GM21825 (cell line): ENCODE measurements around the gene DGKQ.
"Not testable (repeated sequence)": the region's sequence is repeated elsewhere in the genome, so short reads cannot be mapped to it uniquely, and the experiment has no call there.

Experiments
- ATAC-seq: cut with Tn5 transposase; IDR thresholded peaks from one replicate; pipeline ENCODE4 v1.9.1; 2021; ENCODE audit warnings: mild to moderate bottlenecking, moderate library complexity; ENCODE audit not compliant: unreplicated experiment

The DGKQ gene

DNA sequence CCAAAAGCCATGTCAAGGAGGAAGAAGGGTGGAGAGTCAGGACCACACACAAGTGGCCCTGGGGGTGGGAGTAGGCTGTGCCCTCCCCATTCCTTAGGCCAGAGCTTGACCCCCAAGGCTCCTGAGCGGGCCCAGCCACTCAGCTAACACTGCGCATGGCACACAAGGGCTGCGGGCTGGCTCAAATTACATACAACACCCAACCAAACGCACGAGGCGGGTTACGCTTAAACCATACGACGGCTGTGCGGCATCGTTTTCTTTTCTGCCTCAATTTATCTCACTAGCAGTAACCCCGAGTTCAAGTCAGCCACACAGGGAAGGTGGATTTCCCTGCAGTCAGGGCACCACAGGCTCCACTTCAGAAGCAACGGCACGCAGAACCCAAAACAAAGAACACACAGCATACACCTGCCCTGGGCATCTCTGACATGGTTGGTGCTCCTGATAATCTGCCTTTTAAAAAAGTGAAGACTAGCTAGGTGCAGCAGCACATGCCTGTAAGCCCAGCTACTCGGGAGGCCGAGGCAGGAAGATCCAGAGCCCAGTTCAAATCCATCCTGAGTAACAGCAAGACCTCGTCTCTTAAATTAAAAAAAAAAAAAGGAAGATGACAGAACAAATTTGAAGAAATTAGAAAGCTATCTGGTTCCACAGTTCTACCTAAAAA, 44.1 kb downstream of the DGKQ start:
- no peak for ATAC-seq

- not testable (repeated sequence) for ATAC-seq
Observed at GRCh38 chr4:927566-927965, 45.8 kb downstream of the DGKQ start.

DNA sequence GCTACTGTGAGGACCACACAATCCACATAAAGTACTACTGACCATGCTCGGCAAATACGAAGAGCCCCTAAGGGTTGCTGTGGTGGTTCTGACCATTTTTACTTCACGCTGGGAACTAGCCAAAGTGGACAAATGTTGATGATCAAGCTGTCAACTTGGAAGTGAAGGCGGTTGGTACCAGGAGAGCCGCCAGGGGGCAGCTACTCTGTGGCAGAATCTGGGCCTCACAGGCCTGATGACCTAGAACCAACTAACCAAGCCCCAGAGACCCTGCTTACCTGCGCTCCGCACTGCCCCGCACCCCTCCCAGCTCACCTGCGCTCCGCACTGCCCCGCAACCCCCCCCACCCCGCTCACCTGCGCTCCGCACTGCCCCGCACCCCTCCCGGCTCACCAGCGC, 46.8 kb downstream of the DGKQ start:
- no peak for ATAC-seq

GRCh38 chr4:925771-926500, 47.4 kb downstream of the DGKQ start:
- no peak for ATAC-seq

- no peak for ATAC-seq
Observed at GRCh38 chr4:925171-925570, 48.2 kb downstream of the DGKQ start.

GRCh38 chr4:924107-925096, 49.0 kb downstream of the DGKQ start:
- ATAC-seq, result peak; percentile 40

GRCh38 chr4:921830-922331, 51.5 kb downstream of the DGKQ start:
- ATAC-seq, result peak; percentile 49

GRCh38 chr4:919004-919680, 54.2 kb downstream of the DGKQ start:
- not testable (repeated sequence) for ATAC-seq

- not testable (repeated sequence) for ATAC-seq
Observed at GRCh38 chr4:918591-918990, 54.8 kb downstream of the DGKQ start.

GRCh38 chr4:917992-918391, 55.4 kb downstream of the DGKQ start:
- ATAC-seq, result no peak

DNA sequence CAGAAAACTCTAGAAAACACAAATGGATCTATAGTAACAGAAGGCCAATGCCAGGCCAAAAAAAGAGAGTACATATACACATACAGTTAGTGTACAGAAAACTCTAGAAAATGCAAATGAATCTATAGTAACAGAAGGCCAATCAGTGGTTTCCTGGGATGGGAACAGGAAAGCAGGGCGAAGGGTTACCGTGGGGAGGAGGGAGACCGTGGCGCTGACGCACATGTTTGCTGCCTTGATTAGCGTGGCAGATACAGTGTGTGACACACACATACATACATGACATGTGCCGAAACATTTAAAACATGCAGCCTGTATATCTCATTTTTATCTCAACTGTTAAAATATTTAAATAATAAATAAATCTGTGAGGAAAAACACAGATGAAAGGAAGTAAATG, 55.9 kb downstream of the DGKQ start:
- ATAC-seq, result no peak

DNA sequence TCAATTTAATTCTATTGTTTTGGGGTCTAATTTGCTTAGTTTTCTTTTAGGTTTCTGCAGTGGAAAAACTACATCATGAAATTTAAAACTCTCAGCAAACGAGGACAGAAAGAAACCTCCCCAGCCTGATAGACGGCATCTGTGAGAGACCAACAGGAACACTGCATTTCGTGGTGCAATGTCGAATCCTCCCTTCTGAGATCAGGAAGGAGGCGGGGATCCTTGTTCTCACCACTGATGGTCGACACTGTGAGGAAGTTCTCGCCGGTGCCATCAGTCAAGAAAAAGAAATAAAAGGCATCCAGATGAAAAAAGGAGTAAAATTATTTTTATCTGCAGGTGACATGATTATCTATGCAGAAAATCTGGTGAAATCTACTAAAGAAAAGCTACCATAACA, 57.8 kb downstream of the DGKQ start:
- ATAC-seq, result no peak

DNA sequence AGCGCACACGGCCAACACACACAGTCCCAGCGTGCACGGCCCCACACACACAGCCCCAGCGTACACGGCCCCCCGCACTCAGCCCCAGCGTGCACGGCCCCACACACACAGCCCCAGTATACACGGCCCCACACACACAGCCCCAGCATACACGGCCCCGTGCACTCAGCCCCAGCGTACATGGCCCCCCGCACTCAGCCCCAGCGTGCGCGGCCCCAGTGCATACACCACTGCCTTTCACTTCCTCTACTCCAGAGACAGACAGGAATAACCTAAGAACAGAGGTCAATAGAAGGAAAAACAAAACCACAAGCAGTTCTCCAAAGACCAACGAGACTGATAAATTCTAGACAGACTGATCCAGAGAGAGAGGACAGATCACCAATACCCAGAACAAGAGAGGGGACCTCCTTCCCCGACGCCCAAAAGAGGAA, 58.3 kb downstream of the DGKQ start:
- no peak for ATAC-seq

DNA sequence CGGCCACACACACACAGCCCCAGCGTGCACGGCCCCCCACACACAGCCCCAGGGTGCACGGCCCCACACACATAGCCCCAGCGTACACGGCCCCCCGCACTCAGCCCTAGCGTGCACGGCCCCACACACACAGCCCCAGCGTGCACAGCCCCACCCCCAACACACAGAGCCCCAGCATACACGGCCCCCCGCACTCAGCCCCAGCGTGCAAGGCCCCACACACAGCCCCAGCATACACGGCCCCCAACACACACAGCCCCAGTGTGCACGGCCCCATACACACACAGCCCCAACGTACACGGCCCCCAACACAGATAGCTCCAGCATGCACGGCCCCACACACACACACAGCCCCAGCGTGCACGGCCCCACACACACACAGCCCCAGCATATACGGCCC, 58.8 kb downstream of the DGKQ start:
- no peak for ATAC-seq

- no peak for ATAC-seq
Observed at GRCh38 chr4:913280-913618, 60.1 kb downstream of the DGKQ start.

GRCh38 chr4:912548-913279, 60.7 kb downstream of the DGKQ start:
- no peak for ATAC-seq

DNA sequence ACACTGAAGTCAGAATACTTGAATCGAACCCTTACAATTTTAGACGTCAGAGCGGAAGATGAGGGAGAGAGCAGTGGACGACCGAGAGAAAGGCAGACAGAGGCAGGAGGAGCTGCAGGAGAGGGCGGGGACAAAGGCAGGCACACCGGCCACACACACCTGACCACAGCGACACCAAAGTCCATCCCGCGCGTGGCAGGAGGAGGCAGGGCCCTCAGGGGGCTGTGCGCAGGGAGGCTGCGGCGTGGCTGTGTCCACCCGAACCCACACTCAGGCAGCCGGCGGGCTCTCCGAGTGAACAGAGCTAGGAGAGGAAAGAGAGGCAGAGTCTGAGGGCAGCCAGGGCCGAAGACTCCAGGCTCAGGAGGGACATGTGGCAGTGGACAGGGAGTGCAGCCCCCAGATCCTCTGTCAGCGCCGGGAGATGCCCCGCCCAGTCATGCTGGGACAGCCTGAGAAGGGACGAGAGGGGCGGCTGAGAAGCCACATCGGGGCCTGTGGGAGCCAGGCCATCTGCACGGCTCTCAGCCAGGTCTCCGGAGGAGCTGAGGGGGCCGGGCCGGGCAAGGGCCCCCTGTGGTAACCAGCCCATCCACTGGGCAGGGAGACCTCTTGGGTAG, 61.4 kb downstream of the DGKQ start:
- no peak for ATAC-seq

GRCh38 chr4:911221-911751, 62.1 kb downstream of the DGKQ start:
- ATAC-seq, result no peak

DNA sequence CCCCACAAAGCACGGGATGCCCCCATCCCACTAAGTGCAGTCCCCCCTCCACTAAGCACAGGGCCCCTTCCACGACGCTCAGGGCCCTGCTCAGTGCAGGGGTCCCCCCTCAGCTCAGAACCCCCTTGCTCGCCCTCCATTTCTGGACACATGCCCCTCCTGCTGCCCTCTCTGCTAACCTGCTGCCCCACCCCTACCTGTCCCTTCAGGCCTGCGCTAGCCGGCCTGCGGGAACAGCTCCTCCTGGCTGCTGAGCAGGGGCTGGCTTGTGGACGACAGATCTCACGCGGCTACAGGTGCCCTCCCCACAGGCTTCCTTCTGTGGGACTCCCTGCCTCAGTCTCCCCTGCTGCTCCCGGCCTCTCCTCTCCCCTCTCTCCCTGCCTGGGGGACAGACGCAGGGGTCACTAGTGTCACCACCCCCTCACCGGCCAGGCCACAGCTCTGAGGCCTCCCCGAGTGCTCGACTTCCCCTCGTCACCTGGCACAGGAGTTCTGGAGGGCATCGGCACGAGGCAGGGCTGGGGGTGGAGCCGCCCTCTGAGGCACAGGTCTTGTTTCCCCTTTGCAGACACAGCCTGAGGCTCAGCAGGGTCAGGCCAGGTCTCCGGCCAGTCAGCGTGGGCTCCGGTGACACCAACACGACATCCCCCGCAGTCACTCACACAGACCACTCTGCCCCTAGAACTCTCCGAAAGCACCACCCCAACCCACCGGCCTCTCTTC, 62.8 kb downstream of the DGKQ start:
- ATAC-seq, result no peak
